Pancreas (tissue), 10 donors: ENCODE results near the gene TMEM97. TPM values are rescaled to one million over a fixed set of nuclear protein-coding genes. Genes with fewer than 3 reads are reported as not detected.
A peak's percentile ranks its signal among the peaks of the same experiment; 100 is the strongest.

Experiments
- ATAC-seq, 4 donors: fragments of 200-7000 bp; cut with Tn5 transposase; one replicate each; pipeline versions ENCODE4 v1.8.0 to v1.9.1; 2020; ENCODE audit warnings: mild to moderate bottlenecking in 4 of 4, moderate library complexity in 4 of 4
- DNase-seq, 6 donors: peaks; one replicate each; pipeline ENCODE4 v3.0.0-alpha.2; 2020
- FAIRE-seq: peaks from 2 replicates; lab custom pipeline; 2012; peaks lifted over from hg19 to GRCh38; lab: Jason Lieb, UNC
- H3K27ac ChIP-seq, 4 donors: fragments of 200-600 bp; sonication (generic); 1 replicate in 3 of 4; 2 replicates in 1 of 4; pipeline versions ENCODE4 v1.5.0 to v1.8.0; 2020
- H3K27me3 ChIP-seq, 4 donors: fragments of 200-600 bp; one replicate each; pipeline ENCODE4 v1.8.0; 2021
- H3K36me3 ChIP-seq, 3 donors: fragments of 200-600 bp; sonication (generic) in 1 of 3; one replicate each; pipeline versions ENCODE4 v1.5.0 to v1.8.0; 2020 to 2021
- H3K4me1 ChIP-seq, 3 donors: fragments of 200-600 bp; one replicate each; pipeline ENCODE4 v1.8.0; 2021
- H3K4me3 ChIP-seq, 4 donors: fragments of 200-600 bp; sonication (generic) in 2 of 4; one replicate each; pipeline versions ENCODE4 v1.5.0 to v1.8.0; 2020 to 2021
- H3K9me3 ChIP-seq, 4 donors: fragments of 200-600 bp; one replicate each; pipeline ENCODE4 v1.8.0; 2021
- CTCF ChIP-seq, 4 donors: fragments of 200-600 bp; sonication (generic) in 3 of 4; IDR thresholded peaks; one replicate each; pipeline versions ENCODE4 v1.5.0 to v1.8.0; 2021; ENCODE audit warnings: antibody characterized with exemption in 4 of 4
- WGBS, 2 donors: extraction: QIAGEN DNeasy Blood & Tissue Kit; methylation state at CpG; one replicate each; pipeline ENCODE4 v1.1.7; 2013; 5-methylcytosine and 5-hydroxymethylcytosine counted together
- intact Hi-C, 3 donors: fragments of 100-400 bp; cut with DNase I; formaldehyde crosslinking; loops; one replicate each; pipeline versions ENCODE4 v1.11.1 to v1.14.2; 2022
- polyA plus RNA-seq, 2 donors: library from polyadenylated mRNA; stranded (reverse); fragments of 200-250 nt; gene quantifications; one replicate each; pipeline ENCODE4 v1.2.3, GENCODE V29; 2013
- total RNA-seq, 6 donors: library from RNA; stranded (reverse); fragmentation: NEBNext Ultra II Directional in 4 of 6; extraction: Animal tissue kit (Norgen Biotek cat#: 25700) in 4 of 6; gene quantifications; one replicate each; pipeline versions ENCODE4 v1.2.1 to v1.2.4, GENCODE V29; 2021 to 2023
- donor health status: healthy with polysubstance abuse.
- donor health status: DM: no; HTN: no; CAD: no; lungs with moderate emphysema.
- donor health status: DM: no; HTN: no; CAD: no.
- donor health status: control.
- donor health status: control.
- donor health status: Bipolar disorder and iron deficiency.
- donor health status: DM: yes; HTN: yes; CAD: no.
- donor health status: DM: no; HTN: no; CAD: no.
- donor health status: DM: no; HTN: no; CAD: no.
- donor health status: DM: yes; HTN: yes; CAD: no.

Gene TMEM97
- total and polyA plus RNA-seq, 8 donors = 13.1 to 129 (median 102) TPM

GRCh38 chr17:28326114-28326513 is 7.1 kb downstream of the TMEM97 start:
- Histone ChIP-seq H3K27ac (peak overlapping the region in 3 of 4 donors; percentile 51 to 84 (median 79)), H3K36me3 (peaks cover 0 to 25% (median 8%) of the 10 kb centered on the region in 3 donors), H3K27me3 (no peaks in the 10 kb centered on the region), H3K4me1 (peaks cover 25 to 55% (median 53%) of the 10 kb centered on the region in 3 donors), H3K4me3 (no peak overlapping the region), H3K9me3 (no peaks in the 10 kb centered on the region)
- TF ChIP-seq CTCF (IDR thresholded peaks at IDR 0.05) = no peak
- 12 to 20% methylated on average over 7 of the region's 7 CpGs for WGBS, 2 donors
- DNase-seq (peak in 1 of 6 donors; percentile 43), ATAC-seq (peak in 3 of 4 donors; percentile 21 to 33 (median 30)), FAIRE-seq (no peak)
- intact Hi-C loops = no loop called here

DNA sequence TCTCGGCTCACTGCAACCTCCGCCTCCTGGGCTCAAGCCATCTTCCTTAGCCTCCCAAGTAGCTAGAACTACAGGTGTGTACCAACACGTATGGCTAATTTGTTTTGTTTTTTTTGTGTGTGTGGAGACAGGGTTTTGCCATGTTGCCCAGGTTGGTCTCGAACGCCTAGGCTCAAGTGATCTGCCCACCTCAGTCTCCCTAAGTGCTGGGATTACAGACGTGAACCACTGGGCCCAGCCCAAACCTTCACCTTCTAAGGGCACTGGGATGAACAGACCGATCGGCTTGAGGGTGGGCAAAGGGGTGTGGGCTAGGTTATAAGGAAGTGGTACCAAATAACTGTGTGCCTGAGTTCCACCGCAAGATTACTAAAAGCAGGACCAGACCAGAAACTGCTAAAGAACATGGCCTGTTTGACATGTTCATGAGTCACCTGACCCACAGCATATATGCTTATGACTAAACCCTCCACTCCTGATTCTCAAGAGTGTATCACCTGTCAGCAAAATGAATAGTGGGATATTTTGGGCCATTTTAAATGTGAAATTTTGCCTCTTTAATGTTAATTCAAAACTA is 8.1 kb downstream of the TMEM97 start:
- peak overlapping the region in 2 of 4 donors; percentile 55 to 79 for H3K27ac ChIP-seq
- peaks cover 0 to 29% (median 8%) of the 10 kb centered on the region in 3 donors for H3K36me3 ChIP-seq
- no peaks in the 10 kb centered on the region for H3K9me3 ChIP-seq
- H3K4me1 ChIP-seq = peaks cover 25 to 58% (median 56%) of the 10 kb centered on the region in 3 donors
- FAIRE-seq (no peak), DNase-seq (peak in 1 of 6 donors; percentile 8), ATAC-seq (no peak)
- no peak for TF ChIP-seq CTCF (IDR thresholded peaks at IDR 0.05)
- WGBS, 2 donors = 67 to 76% methylated on average over 9 of the region's 9 CpGs
- H3K27me3 ChIP-seq = no peaks in the 10 kb centered on the region
- intact Hi-C loops = no loop called here
- H3K4me3 ChIP-seq = no peak overlapping the region

- H3K36me3 ChIP-seq = peaks cover 0 to 29% (median 8%) of the 10 kb centered on the region in 3 donors
- TF ChIP-seq CTCF (IDR thresholded peaks at IDR 0.05) = no peak
- H3K4me1 ChIP-seq = peaks cover 25 to 57% (median 50%) of the 10 kb centered on the region in 3 donors
- no peaks in the 10 kb centered on the region for H3K9me3 ChIP-seq
- intact Hi-C loops = no loop called here
- no peak for ATAC-seq
- DNase-seq = no peak
- H3K27ac ChIP-seq = peak overlapping the region in 1 of 4 donors; percentile 79
- 39 to 44% methylated on average over 3 of the region's 3 CpGs for WGBS, 2 donors
- H3K4me3 ChIP-seq = no peak overlapping the region
- FAIRE-seq = no peak
- no peaks in the 10 kb centered on the region for H3K27me3 ChIP-seq
These were observed 8.7 kb downstream of the TMEM97 start for GRCh38 chr17:28327709-28328108.

DNA sequence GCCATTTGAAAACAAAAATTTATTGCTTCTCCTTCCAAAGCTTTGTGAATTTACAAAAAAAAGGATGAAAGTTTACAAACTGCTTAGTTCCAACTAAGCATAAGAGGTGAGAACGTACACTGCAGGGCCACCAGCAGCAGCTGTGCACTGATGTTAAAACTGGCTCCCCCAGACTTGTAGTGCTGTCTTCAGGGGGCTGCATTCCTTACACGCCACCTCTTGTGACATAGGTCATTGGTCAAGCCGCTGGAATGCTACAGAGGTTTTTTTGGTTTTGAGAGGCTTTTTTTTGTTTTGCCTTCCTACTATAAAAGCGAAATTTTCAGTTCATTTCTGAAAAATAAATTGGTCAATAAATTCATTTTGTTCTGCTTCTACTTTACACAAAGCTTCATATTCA is 9.3 kb downstream of the TMEM97 start:
- TF ChIP-seq CTCF (IDR thresholded peaks at IDR 0.05) = no peak

DNA sequence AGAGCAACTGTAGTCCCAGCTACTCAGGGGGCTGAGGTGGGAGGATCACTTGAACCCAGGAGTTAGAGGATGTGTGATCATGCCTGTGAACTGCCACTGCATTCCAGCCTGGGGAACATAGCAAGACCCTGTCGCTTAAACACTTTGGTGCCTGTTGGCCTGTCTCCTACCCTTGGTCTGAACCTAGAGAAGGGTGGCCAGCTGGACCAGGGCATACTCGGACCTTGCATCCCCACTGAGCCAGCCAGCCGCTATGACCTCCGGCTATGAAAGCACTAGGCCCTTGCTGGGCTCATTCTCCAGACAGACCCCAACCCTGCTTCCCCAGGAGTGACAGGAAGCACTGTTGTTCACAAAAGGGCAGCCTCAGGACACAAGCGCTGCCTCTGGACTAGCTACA is 11.7 kb downstream of the TMEM97 start:
- no peak for TF ChIP-seq CTCF (IDR thresholded peaks at IDR 0.05)
- H3K27me3 ChIP-seq = no peaks in the 10 kb centered on the region
- intact Hi-C loops = no loop called here
- H3K9me3 ChIP-seq = no peaks in the 10 kb centered on the region
- WGBS, 2 donors = 70 to 71% methylated on average over 5 of the region's 5 CpGs
- ATAC-seq (no peak), FAIRE-seq (no peak), DNase-seq (peak in 1 of 6 donors; percentile 11)
- peak overlapping the region in 2 of 4 donors; percentile 26 to 27 for H3K27ac ChIP-seq
- H3K36me3 ChIP-seq = peaks cover 0 to 29% (median 8%) of the 10 kb centered on the region in 3 donors
- peaks cover 13 to 41% (median 33%) of the 10 kb centered on the region in 3 donors for H3K4me1 ChIP-seq
- no peak overlapping the region for H3K4me3 ChIP-seq

More for the DNA sequence above, 9.3 kb downstream of the TMEM97 start:
- ATAC-seq (no peak), DNase-seq (peak in 1 of 6 donors; percentile 3), FAIRE-seq (no peak)
- Histone ChIP-seq H3K36me3 (peaks cover 0 to 29% (median 8%) of the 10 kb centered on the region in 3 donors), H3K4me3 (no peak overlapping the region), H3K27me3 (no peaks in the 10 kb centered on the region), H3K9me3 (no peaks in the 10 kb centered on the region), H3K27ac (peak overlapping the region in 1 of 4 donors; percentile 79), H3K4me1 (peaks cover 25 to 52% (median 46%) of the 10 kb centered on the region in 3 donors)
- intact Hi-C loops = no loop called here
- 70 to 79% methylated on average over 4 of the region's 4 CpGs for WGBS, 2 donors
